BJ (cell line): Measurements from ENCODE around the gene KIF3B. TPM values are rescaled to one million over a fixed set of nuclear protein-coding genes. Genes with fewer than 3 reads are reported as not detected.

ENCODE experiments used
- CTCF ChIA-PET: fragments of 350-600 bp; formaldehyde crosslinking; extraction: SDS; loops from one replicate; lab custom pipeline; 2021; ENCODE audit warnings: antibody characterized with exemption, inconsistent platforms; lab: Yijun Ruan, JAX
- POLR2A ChIA-PET: fragments of 300-600 bp; sonication (Branson Sonifier 250); formaldehyde crosslinking; extraction: SDS; loops from one replicate; lab custom pipeline; 2021; ENCODE audit warnings: antibody characterized with exemption; lab: Charles Lee
- DNase-seq: peaks from one replicate; pipeline ENCODE4 v3.0.0-alpha.2; 2011; ENCODE audit warnings: low read depth
- H3K27me3 ChIP-seq: 2 replicates; pipeline ENCODE4 v1.6.0; 2011; ENCODE audit warnings: low read length; ENCODE audit not compliant: control insufficient read depth, insufficient read depth
- H3K36me3 ChIP-seq: 2 replicates; pipeline ENCODE4 v1.5.1; 2011; ENCODE audit warnings: low read length; ENCODE audit not compliant: control insufficient read depth, insufficient read depth
- H3K4me3 ChIP-seq: 2 replicates; pipeline ENCODE4 v1.5.1; 2011; ENCODE audit warnings: low read depth, mild to moderate bottlenecking, control low read depth, low read length
- polyA minus RNA-seq: library from RNA; depleted of rRNA, polyadenylated mRNA; stranded (reverse); fragments of >200 nt; gene quantifications from 2 replicates; pipeline ENCODE4 v1.2.3, GENCODE V29; 2011; rRNA and poly(A)+ RNA removed
- polyA plus RNA-seq: library from polyadenylated mRNA; depleted of rRNA; stranded (reverse); fragments of >200 nt; gene quantifications from 2 replicates; pipeline ENCODE4 v1.2.3, GENCODE V29; 2011; rRNA removed
- TF ChIP-seq, protein P1 (sequence below): IDR thresholded peaks from 2 replicates; pipeline ENCODE4 v1.5.1; 2011; ENCODE audit warnings: low read depth, mild to moderate bottlenecking, control low read depth, inconsistent platforms, low read length, moderate library complexity; ENCODE audit not compliant: insufficient read depth

The KIF3B gene
- polyA plus RNA-seq (20.9 and 25.2 TPM in 2 replicates), polyA minus RNA-seq (15.3 and 15.5 TPM in 2 replicates)

DNA sequence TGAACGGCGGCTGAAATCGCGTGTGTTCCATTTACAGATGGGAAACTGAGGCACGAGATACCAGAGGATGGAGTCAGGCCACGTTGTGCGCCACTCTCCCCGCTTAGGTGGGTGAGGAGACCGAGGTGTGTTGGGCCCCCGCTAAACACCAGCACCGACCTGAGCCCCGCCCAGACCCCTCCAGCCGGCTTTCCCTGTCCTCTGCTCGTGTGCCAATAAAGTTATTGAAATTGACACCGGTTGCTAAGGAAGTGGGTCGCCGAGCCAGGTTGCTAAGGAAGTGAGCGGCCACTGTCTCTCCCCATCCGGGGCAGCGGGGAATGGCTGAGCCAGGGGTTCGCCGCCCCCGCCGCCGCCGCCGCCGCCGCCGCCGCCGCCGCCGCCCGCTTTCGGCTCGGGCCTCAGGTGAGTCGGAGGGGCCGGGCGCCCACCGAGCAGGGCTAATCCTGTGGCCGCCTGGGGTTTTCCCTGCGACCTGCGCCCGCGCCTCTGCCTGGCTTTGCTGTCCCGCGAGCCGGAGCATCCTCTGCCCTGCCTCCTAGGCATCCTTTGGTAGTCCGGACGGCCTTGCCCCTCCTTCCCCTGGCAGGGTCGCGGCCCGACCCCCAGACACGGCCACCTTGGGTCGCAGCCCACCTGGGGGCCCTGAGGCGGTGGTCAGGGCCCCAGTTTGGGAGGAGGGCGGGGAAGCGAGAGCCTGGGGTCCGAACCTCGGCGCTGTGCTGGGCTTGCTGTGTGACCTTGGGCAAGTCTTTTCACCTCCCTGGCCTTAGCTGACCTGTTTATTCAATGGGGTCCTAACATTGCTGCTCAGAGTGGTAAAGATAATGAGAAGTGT lies at the start of gene KIF3B:
Gene KIF3B (plus strand): TSS at position 291 of the 838 bp plus-strand sequence. CDS start 32,127 bp downstream, outside the sequence.
- POLR2A ChIA-PET = no interaction called here
- Histone ChIP-seq H3K27me3 (no peaks in the 10 kb centered on the region), H3K4me3 (peak within 1 kb of the TSS; percentile 85), H3K36me3 (no peaks in the 10 kb centered on the region; the same call in 1 of the 2 replicates)
- TF ChIP-seq, protein P1, sequence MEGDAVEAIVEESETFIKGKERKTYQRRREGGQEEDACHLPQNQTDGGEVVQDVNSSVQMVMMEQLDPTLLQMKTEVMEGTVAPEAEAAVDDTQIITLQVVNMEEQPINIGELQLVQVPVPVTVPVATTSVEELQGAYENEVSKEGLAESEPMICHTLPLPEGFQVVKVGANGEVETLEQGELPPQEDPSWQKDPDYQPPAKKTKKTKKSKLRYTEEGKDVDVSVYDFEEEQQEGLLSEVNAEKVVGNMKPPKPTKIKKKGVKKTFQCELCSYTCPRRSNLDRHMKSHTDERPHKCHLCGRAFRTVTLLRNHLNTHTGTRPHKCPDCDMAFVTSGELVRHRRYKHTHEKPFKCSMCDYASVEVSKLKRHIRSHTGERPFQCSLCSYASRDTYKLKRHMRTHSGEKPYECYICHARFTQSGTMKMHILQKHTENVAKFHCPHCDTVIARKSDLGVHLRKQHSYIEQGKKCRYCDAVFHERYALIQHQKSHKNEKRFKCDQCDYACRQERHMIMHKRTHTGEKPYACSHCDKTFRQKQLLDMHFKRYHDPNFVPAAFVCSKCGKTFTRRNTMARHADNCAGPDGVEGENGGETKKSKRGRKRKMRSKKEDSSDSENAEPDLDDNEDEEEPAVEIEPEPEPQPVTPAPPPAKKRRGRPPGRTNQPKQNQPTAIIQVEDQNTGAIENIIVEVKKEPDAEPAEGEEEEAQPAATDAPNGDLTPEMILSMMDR = no peak
- CTCF ChIA-PET = no interaction called here
- peak; percentile 31 for DNase-seq

- peaks cover 20% of the 10 kb centered on the region for H3K36me3 ChIP-seq
- ChIA-PET CTCF (no interaction called here), POLR2A (no interaction called here)
- H3K4me3 ChIP-seq = no peak overlapping the region
- DNase-seq = no peak
- TF ChIP-seq, protein P1 = no peak
- no peaks in the 10 kb centered on the region for H3K27me3 ChIP-seq
Observed at GRCh38 chr20:32227744-32228688, 49.4 kb upstream of the KIF3B start.

- ChIA-PET CTCF (no interaction called here), POLR2A (no interaction called here)
- TF ChIP-seq, protein P1 = no peak
- Histone ChIP-seq H3K4me3 (no peak overlapping the region), H3K36me3 (peaks cover 25% of the 10 kb centered on the region), H3K27me3 (no peaks in the 10 kb centered on the region)
- no peak for DNase-seq
Observed at GRCh38 chr20:32229251-32229747, 48.2 kb upstream of the KIF3B start.

DNA sequence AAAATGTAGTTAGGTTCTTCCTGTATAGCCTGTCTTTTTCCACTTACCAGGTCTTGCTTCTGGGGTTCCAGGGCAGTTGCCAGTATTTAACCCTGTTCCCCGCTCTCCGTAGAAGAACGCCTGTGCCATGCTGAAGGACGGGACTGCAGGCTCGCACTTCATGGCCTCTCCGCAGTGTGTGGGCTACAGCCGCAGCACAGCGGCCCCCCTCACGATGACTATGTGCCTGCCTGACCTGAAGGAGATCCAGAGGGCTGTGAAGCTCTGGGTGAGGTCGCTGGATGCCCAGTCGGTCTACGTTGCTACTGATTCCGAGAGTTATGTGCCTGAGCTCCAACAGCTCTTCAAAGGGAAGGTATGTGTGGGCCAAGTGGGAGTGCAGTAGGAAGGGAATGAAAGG lies 46.7 kb upstream of the KIF3B start:
- ChIA-PET CTCF (interaction anchor here (1.4 kb wide), 1 partner anchor 15 kb away, joined by 4 read pairs; no protein-coding TSS in a partner anchor), POLR2A (no interaction called here)
- Histone ChIP-seq H3K27me3 (no peaks in the 10 kb centered on the region), H3K36me3 (peaks cover 28% of the 10 kb centered on the region), H3K4me3 (no peak overlapping the region)
- TF ChIP-seq, protein P1 = no peak
- DNase-seq = no peak
